PC-3 (cell line): ENCODE data around the gene ETFB. TPM values are rescaled to one million over a fixed set of nuclear protein-coding genes. Genes with fewer than 3 reads are reported as not detected.

Experiments used
- ATAC-seq: fragments of 200-7000 bp; cut with Tn5 transposase; 2 replicates; pipeline ENCODE4 v1.9.1; 2020; ENCODE audit warnings: mild to moderate bottlenecking, moderate library complexity
- BruUV-seq: library from RNA; stranded (reverse); fragments of 400-500 nt; replicated peaks from 2 replicates; lab custom pipeline; 2021; lab: Mats Ljungman, UMichigan
- CTCF ChIA-PET: fragments of 300-600 bp; sonication (Branson Sonifier 250); formaldehyde crosslinking; loops from one replicate; lab custom pipeline; 2022; ENCODE audit warnings: antibody characterized with exemption; lab: Charles Lee
- POLR2A ChIA-PET: fragments of 300-600 bp; sonication (Branson Sonifier 250); formaldehyde crosslinking; loops from one replicate; lab custom pipeline; 2022; ENCODE audit warnings: antibody characterized with exemption; ENCODE audit not compliant: unreplicated experiment; lab: Charles Lee
- DNase-seq: peaks from one replicate; pipeline ENCODE4 v3.0.0-alpha.2; 2015
- H2AFZ ChIP-seq: fragments of 300-600 bp; sonication (generic); 2 replicates; pipeline ENCODE4 v1.6.0; 2016; ENCODE audit warnings: antibody characterized with exemption, low read length
- H3F3A ChIP-seq: fragments of 300-600 bp; sonication (generic); one replicate; pipeline ENCODE4 v1.6.0; 2017; ENCODE audit warnings: antibody characterized with exemption, low read length, control low read depth, mild to moderate bottlenecking; ENCODE audit not compliant: unreplicated experiment
- H3K27ac ChIP-seq: fragments of 300-600 bp; sonication (generic); 2 replicates; pipeline ENCODE4 v1.5.1; 2016; ENCODE audit warnings: mild to moderate bottlenecking, low read length
- H3K27me3 ChIP-seq: fragments of 300-600 bp; sonication (generic); 2 replicates; pipeline ENCODE4 v1.6.1; 2016; ENCODE audit warnings: low read length, mixed read lengths
- H3K36me3 ChIP-seq: fragments of 300-600 bp; sonication (generic); 2 replicates; pipeline ENCODE4 v1.6.1; 2016; ENCODE audit warnings: low read depth, mixed run types, low read length, mixed read lengths
- H3K4me1 ChIP-seq: fragments of 300-600 bp; sonication (generic); 2 replicates; pipeline ENCODE4 v1.5.1; 2016; ENCODE audit warnings: low read length; ENCODE audit not compliant: insufficient read depth
- H3K4me2 ChIP-seq: fragments of 300-600 bp; sonication (generic); 2 replicates; pipeline ENCODE4 v1.6.0; 2016; ENCODE audit warnings: low read length
- H3K4me3 ChIP-seq: fragments of 300-600 bp; sonication (generic); 2 replicates; pipeline ENCODE4 v1.5.1; 2016; ENCODE audit warnings: mild to moderate bottlenecking, low read length, mixed read lengths
- H3K79me2 ChIP-seq: fragments of 300-600 bp; sonication (generic); 2 replicates; pipeline ENCODE4 v1.6.1; 2017; ENCODE audit warnings: low read length, mixed read lengths
- H3K9ac ChIP-seq: fragments of 300-600 bp; sonication (generic); 2 replicates; pipeline ENCODE4 v1.6.0; 2016; ENCODE audit warnings: mild to moderate bottlenecking, low read length
- H3K9me2 ChIP-seq: fragments of 300-600 bp; sonication (generic); replicated peaks from 2 replicates; pipeline ENCODE4 v1.6.1; 2016; ENCODE audit warnings: mixed run types, low read length, mixed read lengths
- H3K9me3 ChIP-seq: fragments of 300-600 bp; sonication (generic); 2 replicates; pipeline ENCODE4 v1.6.1; 2016; ENCODE audit warnings: low read length, mixed read lengths
- H4K20me1 ChIP-seq: fragments of 300-600 bp; sonication (generic); 2 replicates; pipeline ENCODE4 v1.6.1; 2016; ENCODE audit warnings: low read length, mixed read lengths
- CTCF ChIP-seq: fragments of 300-600 bp; sonication (generic); conservative IDR thresholded peaks from 2 replicates; pipeline ENCODE4 v1.5.1; 2017; ENCODE audit warnings: antibody characterized with exemption, low read depth, mild to moderate bottlenecking, low read length
- EZH2 ChIP-seq: fragments of 300-600 bp; sonication (generic); IDR thresholded peaks from one replicate; pipeline ENCODE4 v1.6.1; 2017; ENCODE audit warnings: antibody characterized with exemption, mild to moderate bottlenecking, low read length; ENCODE audit not compliant: unreplicated experiment
- EZH2phosphoT487 ChIP-seq: fragments of 300-600 bp; sonication (generic); IDR thresholded peaks from 2 replicates; pipeline ENCODE4 v1.6.1; 2018; ENCODE audit warnings: mild to moderate bottlenecking, antibody characterized with exemption, low read length, borderline replicate concordance
- intact Hi-C: fragments of 100-400 bp; cut with micrococcal nuclease; formaldehyde crosslinking; loops from 2 replicates; pipeline ENCODE4 v1.9.0; 2023
- total RNA-seq: library from RNA; depleted of rRNA; stranded (reverse); fragments of >200 nt; gene quantifications from 2 replicates; pipeline ENCODE4 v1.2.3, GENCODE V29; 2014

ETFB gene
- total RNA-seq, 1 experiment from 2014 or later = 249 TPM

- intact Hi-C loops = loop anchor here (1.0 to 5.0 kb wide), 7 partner anchors 27 to 317 kb away; partner anchors contain the start of gene ZNF175
- H3K4me3 ChIP-seq = peak overlapping the region; percentile 72
- no peaks in the 10 kb centered on the region for H3K79me2 ChIP-seq
- ATAC-seq (peak; percentile 87), DNase-seq (peak; percentile 98)
- TF ChIP-seq EZH2phosphoT487 (no peak), EZH2 (no peak), CTCF (no peak; the same call in 1 of the 2 replicates)
- peak overlapping the region; percentile 88 for H3K4me2 ChIP-seq
- H3F3A ChIP-seq = no peaks in the 10 kb centered on the region
- peaks cover 16% of the 10 kb centered on the region; the same call in 1 of the 2 replicates for H3K4me1 ChIP-seq
- H4K20me1 ChIP-seq = no peaks in the 10 kb centered on the region
- no peaks in the 10 kb centered on the region for H3K9me3 ChIP-seq
- H3K27me3 ChIP-seq = no peaks in the 10 kb centered on the region
- peak overlapping the region; percentile 34 for H3K9ac ChIP-seq
- ChIA-PET CTCF (interaction anchor here (0.5 to 1.4 kb wide), 12 partner anchors 19 to 1471 kb away, joined by 3 to 12 read pairs (median 7); no protein-coding TSS in a partner anchor), POLR2A (interaction anchor here (0.6 to 1.4 kb wide), 8 partner anchors 19 to 740 kb away, joined by 3 to 26 read pairs (median 6); no protein-coding TSS in a partner anchor)
- H3K27ac ChIP-seq = 0 out of 2 replicates have a peak overlapping the region, but pooled peaks have one; percentile 14
- H3K36me3 ChIP-seq = peaks cover under 1% of the 10 kb centered on the region; the same call in 1 of the 2 replicates
- H2AFZ ChIP-seq = peak overlapping the region; percentile 95
- no TSS peak for BruUV-seq
- H3K9me2 ChIP-seq = no peaks in the 10 kb centered on the region
Measured at GRCh38 chr19:51339687-51340656, 26.2 kb downstream of the ETFB start.

- no peak for DNase-seq
- H3K27ac ChIP-seq = peak overlapping the region; percentile 14; the same call in 1 of the 2 replicates
- H3K27me3 ChIP-seq = no peaks in the 10 kb centered on the region
- peak overlapping the region; percentile 88 for H3K4me2 ChIP-seq
- CTCF ChIA-PET = interaction anchor here (0.5 to 1.4 kb wide), 12 partner anchors 20 to 1470 kb away, joined by 3 to 12 read pairs (median 7); no protein-coding TSS in a partner anchor
- peak overlapping the region; percentile 72 for H3K4me3 ChIP-seq
- BruUV-seq = no TSS peak
- H3K9ac ChIP-seq = peak overlapping the region; percentile 34
- TF ChIP-seq CTCF (no peak), EZH2 (no peak), EZH2phosphoT487 (no peak)
- H3K36me3 ChIP-seq = no peaks in the 10 kb centered on the region
- peak; percentile 4 for ATAC-seq
- H3K79me2 ChIP-seq = no peaks in the 10 kb centered on the region
- H3F3A ChIP-seq = no peaks in the 10 kb centered on the region
- no peaks in the 10 kb centered on the region for H3K9me3 ChIP-seq
- peak overlapping the region; percentile 95 for H2AFZ ChIP-seq
- H3K9me2 ChIP-seq = no peaks in the 10 kb centered on the region
- POLR2A ChIA-PET = interaction anchor here (0.6 to 1.4 kb wide), 8 partner anchors 20 to 741 kb away, joined by 3 to 26 read pairs (median 6); no protein-coding TSS in a partner anchor
- no peaks in the 10 kb centered on the region for H4K20me1 ChIP-seq
- peaks cover 16% of the 10 kb centered on the region; the same call in 1 of the 2 replicates for H3K4me1 ChIP-seq
- intact Hi-C loops = loop anchor here (1.0 to 5.0 kb wide), 7 partner anchors 28 to 318 kb away; partner anchors contain the start of gene ZNF175
Measured at GRCh38 chr19:51339313-51339686, 26.9 kb downstream of the ETFB start.
